ENCODE measurements around the gene GABRG3.

DNA sequence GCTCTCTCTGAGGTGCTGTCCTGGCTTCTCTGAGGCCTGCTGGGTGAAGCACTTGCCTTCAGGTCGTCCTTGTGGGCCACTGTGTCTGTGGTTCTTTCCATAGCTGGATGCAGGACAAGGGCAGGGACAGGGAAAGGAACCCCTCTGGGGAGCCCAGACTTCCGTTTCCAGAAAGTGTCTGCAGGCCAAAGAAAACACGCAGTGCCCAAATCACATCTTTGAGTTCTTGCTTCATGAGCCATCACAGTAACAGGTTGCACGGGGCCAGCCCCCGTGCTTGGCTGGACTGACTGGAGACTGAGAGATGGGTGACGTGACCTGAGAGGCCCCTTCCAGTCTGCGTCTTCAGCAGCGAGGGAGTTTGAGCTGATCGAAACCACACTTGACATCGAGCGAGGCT is 115.8 kb downstream of the GABRG3 start:
- TF ChIP-seq, protein P1, sequence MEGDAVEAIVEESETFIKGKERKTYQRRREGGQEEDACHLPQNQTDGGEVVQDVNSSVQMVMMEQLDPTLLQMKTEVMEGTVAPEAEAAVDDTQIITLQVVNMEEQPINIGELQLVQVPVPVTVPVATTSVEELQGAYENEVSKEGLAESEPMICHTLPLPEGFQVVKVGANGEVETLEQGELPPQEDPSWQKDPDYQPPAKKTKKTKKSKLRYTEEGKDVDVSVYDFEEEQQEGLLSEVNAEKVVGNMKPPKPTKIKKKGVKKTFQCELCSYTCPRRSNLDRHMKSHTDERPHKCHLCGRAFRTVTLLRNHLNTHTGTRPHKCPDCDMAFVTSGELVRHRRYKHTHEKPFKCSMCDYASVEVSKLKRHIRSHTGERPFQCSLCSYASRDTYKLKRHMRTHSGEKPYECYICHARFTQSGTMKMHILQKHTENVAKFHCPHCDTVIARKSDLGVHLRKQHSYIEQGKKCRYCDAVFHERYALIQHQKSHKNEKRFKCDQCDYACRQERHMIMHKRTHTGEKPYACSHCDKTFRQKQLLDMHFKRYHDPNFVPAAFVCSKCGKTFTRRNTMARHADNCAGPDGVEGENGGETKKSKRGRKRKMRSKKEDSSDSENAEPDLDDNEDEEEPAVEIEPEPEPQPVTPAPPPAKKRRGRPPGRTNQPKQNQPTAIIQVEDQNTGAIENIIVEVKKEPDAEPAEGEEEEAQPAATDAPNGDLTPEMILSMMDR (IDR thresholded peaks at IDR 0.05; ENCODE audit: extremely low read depth in 1 of 2, insufficient read depth in 1 of 2, low read depth in 1 of 2, low read length in 2 of 2) = no peak
- TF ChIP-seq POLR2A (IDR thresholded peaks at IDR 0.05; ENCODE audit: low read depth, low read length) (no peak), MYC (IDR thresholded peaks at IDR 0.05; ENCODE audit: low read depth, low read length) (no peak), POLR2AphosphoS5 (IDR thresholded peaks at IDR 0.05; ENCODE audit: insufficient read depth, low read depth, low read length) (no peak), EZH2 (IDR thresholded peaks at IDR 0.05; ENCODE audit: borderline replicate concordance, low read depth, low read length, severe bottlenecking) (no peak), GATA2 (IDR thresholded peaks at IDR 0.05; ENCODE audit: insufficient read depth, insufficient read length, low read depth, low read length) (no peak), JUN (IDR thresholded peaks at IDR 0.05; ENCODE audit: borderline replicate concordance, insufficient read depth, insufficient read length, low read depth) (no peak)
- TF ChIP-seq, protein P2, sequence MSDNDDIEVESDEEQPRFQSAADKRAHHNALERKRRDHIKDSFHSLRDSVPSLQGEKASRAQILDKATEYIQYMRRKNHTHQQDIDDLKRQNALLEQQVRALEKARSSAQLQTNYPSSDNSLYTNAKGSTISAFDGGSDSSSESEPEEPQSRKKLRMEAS (IDR thresholded peaks at IDR 0.05; ENCODE audit: insufficient read depth, insufficient read length) = no peak

All from endothelial cell of umbilical vein (primary cell).